NCI-H1436 (cell line): ENCODE results near the gene CALML4.
"Not testable (repeated sequence)": the region's sequence is repeated elsewhere in the genome, so short reads cannot be mapped to it uniquely, and the experiment has no call there.

Experiments used
- DNase-seq: peaks from one replicate; lab custom pipeline; 2025; lab: John Stamatoyannopoulos, UW

Gene CALML4

GRCh38 chr15:68204776-68205557 is at the start of gene CALML4:
CALML4 (minus strand) TSS chr15:68205332; CDS start chr15:68205247, 85 bp downstream.
- DNase-seq: no peak

GRCh38 chr15:68252925-68253534 is 47.9 kb upstream of the CALML4 start:
- peak; percentile 76 for DNase-seq

GRCh38 chr15:68249058-68249713 is 44.1 kb upstream of the CALML4 start:
- DNase-seq: no peak

DNA sequence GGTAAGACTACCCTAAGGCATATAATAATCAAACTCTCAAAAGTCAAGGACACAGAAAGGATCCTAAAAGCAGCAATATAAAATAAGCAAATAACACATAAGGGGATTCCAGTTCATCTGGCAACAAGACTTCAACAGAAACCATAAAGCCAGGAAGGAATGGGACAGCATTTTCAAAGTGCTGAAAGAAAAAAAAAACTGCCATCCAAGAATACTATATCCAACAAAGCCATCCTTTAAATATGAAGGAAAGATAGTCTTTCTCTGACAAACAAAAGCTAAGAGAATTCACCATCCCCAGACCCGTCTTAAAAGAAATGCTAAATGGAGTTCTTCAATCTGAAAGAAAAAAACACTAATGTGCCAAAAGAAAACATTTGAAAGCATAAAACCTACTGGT is 39.1 kb upstream of the CALML4 start:
- DNase-seq: no peak

DNA sequence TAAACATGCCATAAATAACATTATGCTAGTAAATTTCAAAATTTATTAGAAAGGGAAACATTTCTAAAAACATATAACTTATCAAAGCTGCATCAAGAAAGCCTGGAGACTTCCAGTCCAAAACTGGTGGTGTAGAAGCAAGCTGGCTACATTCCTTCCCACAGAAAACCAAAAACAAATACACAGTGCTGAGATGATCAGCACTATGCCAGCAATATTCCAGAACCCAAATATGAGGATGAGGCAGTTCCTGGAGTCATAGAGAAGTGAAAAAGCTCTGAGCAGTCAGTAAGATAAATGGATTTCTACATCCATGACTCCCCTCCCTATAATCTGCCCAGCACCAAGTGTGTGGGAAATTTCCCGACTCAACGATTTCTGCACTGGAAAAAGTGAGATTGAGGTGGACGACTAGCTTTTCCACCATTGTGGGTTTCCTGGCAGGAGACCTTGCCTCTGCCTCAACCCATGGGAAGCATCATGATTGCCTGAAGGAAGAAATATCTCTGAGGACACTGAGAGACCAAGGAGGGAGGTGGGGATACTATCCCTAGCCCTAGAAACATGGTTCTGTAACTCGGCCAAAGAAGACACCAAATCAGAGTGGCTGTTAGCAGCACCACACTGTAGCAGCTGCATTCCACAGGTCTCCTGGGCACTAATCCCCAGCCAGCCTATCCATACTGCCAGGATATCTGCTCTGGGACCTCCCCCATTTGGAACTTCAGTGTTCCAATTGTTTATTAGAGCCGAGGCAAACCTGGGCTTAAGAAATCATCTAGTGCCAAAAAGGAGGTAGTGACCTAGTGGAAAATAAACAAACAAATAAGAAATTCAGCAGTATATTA is 36.2 kb upstream of the CALML4 start:
- DNase-seq: no peak

DNA sequence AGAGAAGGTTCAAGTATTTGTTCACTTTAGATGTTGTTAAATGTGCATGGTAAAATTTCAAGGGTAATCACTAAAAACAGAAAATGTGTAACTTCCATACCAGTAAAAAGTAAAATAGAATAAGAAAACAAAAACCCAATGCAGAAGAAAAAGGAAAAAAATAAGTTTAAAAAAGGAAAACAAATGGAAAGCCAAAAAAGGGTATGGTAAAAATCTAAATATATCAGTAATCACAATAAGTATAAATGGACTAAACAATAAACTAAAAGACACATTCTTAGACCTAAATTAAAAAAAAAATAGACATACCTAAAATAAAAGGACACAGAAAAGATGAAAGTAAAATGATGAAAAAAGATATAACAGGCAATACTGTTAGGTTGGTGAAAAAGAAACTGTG is 33.9 kb upstream of the CALML4 start:
- no peak for DNase-seq

DNA sequence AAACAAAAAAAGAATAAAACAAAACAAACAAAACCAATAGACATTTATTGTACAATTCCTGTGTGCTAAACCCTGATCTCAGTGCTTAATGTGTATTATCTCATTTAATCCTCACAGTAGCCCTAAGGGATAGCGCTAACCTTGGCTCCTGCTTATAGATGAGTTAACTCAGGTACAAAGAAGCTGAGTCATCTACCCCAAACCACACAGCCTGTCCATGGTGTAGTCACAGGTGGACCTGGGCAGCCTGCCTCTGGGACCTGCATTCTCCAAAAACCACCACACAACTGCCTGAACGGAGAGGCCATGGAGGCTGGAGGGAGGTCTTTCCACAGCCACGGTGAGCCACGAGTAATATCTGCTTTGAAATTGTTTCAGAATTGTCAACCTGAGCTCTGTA is 29.9 kb upstream of the CALML4 start:
- no peak for DNase-seq

DNA sequence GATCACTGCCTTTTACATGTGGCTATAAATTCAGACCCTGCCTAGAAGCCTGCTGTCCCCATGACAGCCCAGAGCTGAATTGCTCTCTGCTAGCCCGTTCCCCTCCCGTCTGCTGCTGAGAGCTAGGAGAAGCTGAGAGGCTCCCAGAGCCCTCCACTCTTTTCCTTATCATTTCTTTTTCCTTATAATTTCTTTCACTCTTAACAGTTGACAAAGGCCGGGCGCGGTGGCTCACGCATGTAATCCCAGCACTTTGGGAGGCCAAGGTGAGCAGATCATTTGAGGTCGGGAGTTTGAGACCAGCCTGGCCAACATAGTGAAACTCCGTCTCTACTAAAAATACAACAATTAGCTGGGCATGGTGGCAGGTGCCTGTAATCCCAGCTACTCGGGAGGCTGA is 29.4 kb upstream of the CALML4 start:
- DNase-seq: not testable (repeated sequence)

- DNase-seq: no peak
Measured at GRCh38 chr15:68234060-68234459, 28.9 kb upstream of the CALML4 start.

DNA sequence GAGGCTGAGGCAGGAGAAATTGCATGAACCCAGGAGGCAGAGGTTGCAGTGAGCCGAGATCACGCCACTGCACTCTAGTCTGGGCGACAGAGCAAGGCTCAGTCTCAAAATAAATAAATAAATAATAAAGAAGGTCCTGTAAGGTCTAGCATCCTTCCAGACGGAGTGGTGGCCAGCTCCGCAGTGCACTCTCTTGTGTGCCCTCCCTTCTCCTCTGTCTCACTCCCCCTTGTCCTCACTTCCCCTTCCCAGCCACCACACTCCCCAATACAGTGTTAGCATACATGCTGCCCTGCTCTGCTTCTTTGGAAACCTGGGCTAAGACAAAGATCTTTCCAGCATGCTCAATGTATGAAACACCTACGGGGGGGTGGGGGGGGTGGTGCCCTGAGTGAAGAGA is 27.8 kb upstream of the CALML4 start:
- no peak for DNase-seq

- DNase-seq: no peak
Measured at GRCh38 chr15:68232449-68232848, 27.3 kb upstream of the CALML4 start.

DNA sequence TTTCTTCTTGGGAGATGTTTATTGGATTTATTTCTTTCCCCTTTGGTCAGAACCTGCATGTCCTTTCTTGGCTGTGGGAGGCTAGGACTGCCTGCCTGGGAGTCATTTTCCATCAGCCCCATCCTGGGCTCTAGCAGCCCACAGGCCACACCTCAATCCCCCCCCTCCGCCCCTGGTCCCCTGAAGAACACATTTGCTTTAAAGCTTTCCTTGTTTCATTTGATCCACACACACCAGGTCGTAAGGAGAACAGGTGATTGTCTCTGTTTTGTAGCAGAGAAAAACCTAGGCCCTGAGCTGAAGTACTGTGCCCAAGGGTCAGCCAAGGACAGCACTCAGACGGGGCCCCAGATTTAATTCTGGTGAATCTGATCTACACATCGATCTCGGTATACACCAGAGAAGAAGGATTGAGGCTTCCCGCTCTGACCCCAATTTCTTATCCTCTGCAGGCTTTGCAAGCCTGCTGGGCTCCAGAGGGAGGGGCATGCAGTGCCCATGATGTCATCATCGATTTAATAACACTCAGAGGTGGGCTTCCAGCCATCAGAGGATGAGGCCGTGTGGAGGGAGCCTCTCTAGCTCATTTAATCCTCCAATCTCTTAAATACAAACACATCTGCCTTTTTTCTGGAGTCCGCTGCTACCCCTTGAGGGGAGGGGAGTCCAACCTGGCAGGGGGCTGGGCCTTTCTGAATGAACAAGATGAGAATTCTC is 26.1 kb upstream of the CALML4 start:
- no peak for DNase-seq

GRCh38 chr15:68230157-68231100 is 25.3 kb upstream of the CALML4 start:
- no peak for DNase-seq

DNA sequence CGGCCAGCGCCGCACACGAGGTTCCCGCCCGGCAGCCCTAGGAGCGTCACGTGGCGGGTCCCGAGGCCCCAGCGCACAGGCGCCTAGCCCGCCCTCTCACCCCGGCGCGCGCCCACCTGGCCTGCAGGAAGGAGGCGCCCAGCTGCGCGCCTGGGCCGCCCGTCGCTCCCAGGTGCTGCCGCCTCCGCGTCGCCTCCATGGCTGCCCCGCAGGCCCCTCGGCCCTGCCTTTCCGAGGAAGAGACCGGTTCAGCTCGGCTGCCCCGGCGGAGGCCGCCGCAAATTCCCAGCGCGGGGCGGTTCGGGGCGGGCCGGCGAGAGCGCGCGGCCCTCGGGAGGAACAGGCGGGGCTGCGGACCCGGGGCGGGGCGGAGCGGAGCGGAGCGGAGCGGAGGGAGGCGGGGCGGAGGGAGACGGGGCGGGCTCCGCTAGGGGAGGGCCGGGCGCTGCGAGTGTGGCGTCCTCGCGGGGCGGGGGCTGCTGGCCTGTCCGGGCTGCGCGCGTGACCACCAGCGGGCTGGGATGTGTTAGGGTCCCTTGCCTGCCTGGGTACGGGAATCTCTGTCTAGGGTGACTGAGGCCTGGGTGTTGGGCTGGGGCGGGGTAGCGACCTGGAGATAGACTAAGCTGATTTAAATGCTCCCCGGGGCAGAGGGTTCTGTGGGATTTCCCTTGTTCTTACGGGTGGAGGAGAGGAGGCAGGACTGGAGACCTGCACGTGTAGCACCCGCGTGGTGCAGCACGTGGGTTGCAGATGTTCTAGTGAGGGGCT is 24.4 kb upstream of the CALML4 start, which contains the start of gene CLN6:
TSS of gene CLN6 (minus strand) at position 343 of the 771 bp plus-strand sequence. CDS start at position 199, 144 bp downstream.
- DNase-seq: peak; percentile 67

- no peak for DNase-seq
Measured at GRCh38 chr15:68228971-68229385, 23.8 kb upstream of the CALML4 start.

DNA sequence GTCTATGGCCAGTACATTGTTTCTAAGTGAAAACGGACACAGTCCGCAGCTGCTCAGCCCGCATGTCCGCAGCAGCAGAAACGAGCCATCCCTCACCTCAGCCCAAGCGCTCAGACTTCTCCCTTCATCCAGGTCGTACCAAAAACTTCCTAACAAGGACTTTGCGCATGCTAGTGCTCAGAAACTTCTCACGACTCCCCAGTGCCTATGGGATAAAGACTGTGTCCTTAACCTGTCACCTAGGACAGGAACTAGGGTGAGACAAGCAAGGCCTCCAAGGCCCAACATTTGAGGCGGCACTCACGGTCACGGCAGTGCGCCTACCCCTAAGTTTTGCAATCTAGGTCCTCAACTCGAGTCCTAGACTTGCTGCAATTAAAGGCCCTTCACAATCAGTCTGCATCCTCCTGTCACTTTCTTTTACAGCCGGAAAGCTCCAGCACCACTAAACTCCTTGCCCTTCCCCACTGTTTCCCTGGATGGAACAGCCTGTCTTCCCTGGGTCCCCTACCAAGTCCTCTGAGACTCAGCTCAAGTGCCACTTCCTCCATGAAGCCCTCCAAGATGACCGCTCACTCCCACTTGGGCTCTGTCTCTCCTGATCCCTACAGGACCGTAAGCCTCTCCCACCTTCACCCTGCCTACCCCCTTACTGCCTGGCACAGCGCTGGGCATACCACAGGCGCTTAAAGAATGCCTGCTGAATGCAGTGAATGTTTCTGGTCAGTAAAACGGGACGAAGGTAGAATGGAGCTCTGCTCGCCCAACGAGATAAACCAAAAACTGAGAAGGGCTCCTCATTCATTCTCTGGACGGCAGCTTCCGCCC is 23.2 kb upstream of the CALML4 start:
- no peak for DNase-seq

DNA sequence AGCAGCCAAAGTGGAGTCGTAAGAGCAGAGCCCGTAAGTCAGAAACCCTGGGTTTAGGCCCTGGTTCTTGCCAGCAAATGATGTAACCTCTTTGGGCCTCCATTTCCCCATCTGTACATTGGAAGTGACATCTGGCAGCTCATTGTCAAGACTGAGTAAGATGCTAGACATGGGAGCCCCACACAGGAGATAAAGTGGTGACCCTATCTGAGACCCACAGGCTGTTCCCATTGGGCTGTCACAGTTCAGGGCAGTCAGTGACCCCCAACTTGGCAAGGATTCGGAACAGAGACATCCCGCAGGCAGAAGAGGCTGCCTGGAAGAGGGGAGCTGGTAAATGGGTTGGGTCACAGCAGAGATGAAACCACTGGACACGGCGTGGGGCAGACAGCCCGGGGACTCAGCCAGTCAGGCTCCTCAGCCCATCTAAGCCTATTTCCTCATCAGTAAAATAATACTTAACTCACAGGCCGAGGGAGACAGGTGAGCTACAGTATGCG is 22.6 kb upstream of the CALML4 start:
- no peak for DNase-seq

DNA sequence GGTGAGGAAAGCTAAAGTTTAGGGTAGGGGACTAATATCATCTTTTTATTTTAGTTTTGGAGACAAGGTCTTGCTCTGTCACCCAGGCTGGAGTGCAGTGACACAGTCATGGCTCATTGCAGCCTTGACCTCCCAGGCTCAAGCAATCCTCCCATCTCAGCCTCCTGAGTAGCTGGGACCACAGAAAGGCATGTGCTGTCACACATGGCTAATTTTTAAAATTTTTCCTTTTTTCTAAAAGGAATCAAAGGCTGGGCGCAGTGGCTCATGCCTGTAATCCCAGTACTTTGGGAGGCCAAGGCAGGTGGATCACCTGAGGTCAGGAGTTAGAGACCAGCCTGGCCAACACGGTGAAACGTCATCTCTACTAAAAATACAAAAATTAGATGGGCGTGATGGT is 20.3 kb upstream of the CALML4 start:
- not testable (repeated sequence) for DNase-seq
